Astrocyte (in vitro differentiated cells and primary cell): Measurements from ENCODE around the gene BICC1.

Experiments used
- CTCF ChIP-seq: IDR thresholded peaks from 2 replicates; pipeline ENCODE4 v1.5.1; 2011; ENCODE audit warnings: low read depth, mild to moderate bottlenecking, inconsistent platforms, low read length, moderate library complexity; ENCODE audit not compliant: insufficient read depth
- EZH2 ChIP-seq: IDR thresholded peaks from 2 replicates; pipeline ENCODE4 v1.6.1; 2012; ENCODE audit warnings: mild to moderate bottlenecking, low read length, inconsistent platforms; ENCODE audit not compliant: insufficient read depth

DNA sequence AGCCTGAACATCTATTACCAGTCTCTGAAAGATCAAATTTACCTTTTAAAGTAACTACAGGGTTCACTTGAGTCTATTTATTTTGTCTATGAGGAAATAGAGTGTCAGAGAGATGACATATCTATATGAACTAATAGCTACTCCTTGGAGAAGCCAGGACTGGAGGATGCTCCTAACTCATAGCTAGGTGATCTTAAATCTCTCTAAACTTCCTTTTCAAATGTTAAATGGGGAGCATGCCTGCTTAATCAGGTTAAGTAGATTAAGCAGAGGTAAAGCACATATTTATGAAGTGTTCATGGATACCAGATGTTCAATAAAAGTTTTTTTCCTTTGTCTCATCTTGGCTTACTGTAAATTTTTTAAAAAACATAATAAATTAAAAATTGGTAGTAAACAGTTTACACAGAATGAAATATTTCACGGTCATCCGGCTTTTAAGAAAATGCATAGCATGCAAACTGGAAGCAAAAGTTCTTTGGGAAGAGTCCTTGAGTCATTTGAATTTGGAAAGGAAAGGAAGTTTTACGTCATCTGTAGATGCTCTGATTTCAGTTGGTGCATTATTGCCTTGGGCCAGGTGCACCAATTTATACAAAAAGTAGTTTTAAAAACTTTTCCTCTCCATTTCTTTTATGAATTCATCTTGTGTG is 155.1 kb downstream of the BICC1 start:
- TF ChIP-seq CTCF (no peak), EZH2 (no peak)
